GM21515 (cell line): ENCODE measurements around the gene CACNA1B.

ENCODE experiments used
- ATAC-seq: cut with Tn5 transposase; IDR thresholded peaks from one replicate; pipeline ENCODE4 v1.9.1; 2021; ENCODE audit not compliant: unreplicated experiment

Gene CACNA1B

GRCh38 chr9:137978262-137978714 is 100.7 kb downstream of the CACNA1B start:
- no peak for ATAC-seq

DNA sequence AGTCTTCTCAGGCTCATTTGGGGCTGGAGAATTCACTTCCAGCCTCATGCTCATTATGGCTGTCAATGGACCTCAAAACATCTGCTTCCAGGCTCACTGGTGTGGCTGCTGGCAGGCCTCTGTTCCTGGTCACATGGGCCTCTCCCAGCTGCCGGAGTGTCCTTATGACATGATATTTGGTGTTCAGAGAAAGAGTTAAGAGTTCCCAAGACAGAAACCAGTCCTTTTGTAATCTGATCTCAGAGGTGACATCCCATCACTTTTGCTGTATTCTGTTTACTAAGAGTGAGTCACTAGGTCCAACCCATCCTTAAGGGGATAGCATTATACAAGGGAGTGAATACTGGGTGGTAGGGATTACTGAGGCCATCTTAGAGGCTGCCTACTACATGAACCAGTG is 104.6 kb downstream of the CACNA1B start:
- no peak for ATAC-seq

- no peak for ATAC-seq
These were observed 106.4 kb downstream of the CACNA1B start for GRCh38 chr9:137984005-137984404.

DNA sequence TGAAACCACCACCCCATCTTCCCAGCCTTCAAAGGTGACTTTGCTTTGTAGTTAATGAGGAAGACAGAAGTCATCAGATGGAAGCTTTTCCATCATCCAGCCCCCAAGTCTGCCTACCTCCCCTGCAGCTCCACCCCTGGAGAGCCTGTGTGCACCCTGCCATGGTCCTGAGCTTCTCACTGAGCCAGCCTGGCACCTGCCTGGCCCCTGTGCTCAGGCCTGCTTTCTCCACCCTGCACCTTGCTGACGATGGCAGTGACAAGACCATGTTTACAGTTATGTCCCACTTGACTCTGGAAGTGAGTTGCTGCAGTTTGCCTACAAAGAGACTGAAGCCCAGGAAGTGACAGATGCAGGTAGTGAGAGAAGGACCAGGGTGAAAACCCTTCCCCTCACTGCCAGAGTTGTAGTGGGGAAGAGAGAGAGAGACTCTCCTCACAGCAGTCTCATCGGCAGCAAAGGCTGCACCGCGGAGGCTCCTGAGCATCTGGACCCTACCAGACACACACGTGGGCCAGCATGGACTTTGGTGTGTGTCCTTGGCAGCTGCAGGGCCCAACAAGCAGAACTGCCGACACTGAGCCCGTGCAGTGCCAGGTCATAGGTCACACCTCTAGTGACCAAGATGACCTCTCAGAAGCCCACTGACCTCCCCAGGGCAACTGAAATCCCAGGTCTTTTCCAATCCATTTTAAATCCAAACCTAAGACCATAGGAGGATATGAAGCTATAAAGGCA is 107.1 kb downstream of the CACNA1B start:
- no peak for ATAC-seq

GRCh38 chr9:137985637-137986071 is 108.1 kb downstream of the CACNA1B start:
- ATAC-seq, result no peak

GRCh38 chr9:137986268-137987099 is 108.9 kb downstream of the CACNA1B start:
- ATAC-seq, result no peak

- ATAC-seq, result no peak
These were observed 109.9 kb downstream of the CACNA1B start for GRCh38 chr9:137987244-137988030.

- ATAC-seq, result no peak
These were observed 110.5 kb downstream of the CACNA1B start for GRCh38 chr9:137988051-137988450.

GRCh38 chr9:137988701-137989100 is 111.1 kb downstream of the CACNA1B start:
- ATAC-seq, result no peak

DNA sequence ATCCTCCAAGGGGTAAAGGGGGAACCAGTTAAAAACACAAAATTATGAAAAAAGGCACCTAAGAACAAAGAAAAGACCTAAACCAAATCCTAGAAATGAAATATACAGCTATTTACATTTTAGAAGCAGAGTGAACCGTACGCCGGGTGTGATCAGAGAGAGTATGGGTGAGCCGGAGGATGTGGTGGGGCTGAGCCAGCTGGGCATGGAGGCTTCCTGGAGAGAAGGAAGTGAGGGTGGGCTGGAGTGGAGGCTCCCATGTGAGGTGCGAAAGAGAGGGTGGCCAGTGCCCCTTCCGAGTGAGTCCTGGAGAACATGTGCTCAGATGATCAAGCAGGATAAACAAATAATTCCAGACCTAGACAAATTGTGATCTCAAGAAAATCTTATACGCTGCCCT is 111.6 kb downstream of the CACNA1B start:
- no peak for ATAC-seq

DNA sequence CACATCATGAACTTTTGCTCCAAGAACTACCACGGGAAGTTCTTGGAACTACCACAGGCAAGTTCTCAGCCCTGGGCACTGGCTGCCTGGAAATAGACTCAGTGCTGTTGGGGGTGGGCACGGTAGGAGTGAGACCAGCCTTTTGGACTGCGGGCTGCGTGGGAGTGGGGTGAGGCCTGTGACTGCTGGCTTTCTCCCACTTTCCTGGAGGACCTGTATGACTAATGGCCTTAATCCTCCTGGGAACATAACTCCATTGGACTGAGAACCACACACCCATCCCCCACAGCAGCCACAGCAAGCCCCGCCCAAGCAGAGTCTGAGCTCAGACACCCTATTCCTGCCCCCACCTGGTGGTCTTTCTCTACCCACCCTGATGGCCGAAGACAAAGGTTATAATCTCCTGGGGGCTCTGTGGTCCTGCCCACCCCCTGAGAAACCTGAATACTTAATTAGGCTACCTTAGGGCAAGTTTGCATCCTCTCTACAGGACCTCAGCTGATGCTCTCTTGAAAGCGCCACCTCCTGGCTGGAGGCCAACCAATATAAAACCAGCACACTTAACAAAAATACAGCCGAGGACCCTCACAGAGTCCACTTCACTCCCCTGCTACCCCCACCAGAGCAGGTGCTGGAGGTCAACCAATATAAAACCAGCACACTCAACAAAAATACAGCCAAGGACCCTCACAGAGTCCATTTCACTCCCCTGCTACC is 112.6 kb downstream of the CACNA1B start:
- no peak for ATAC-seq

- no peak for ATAC-seq
These were observed 126.1 kb downstream of the CACNA1B start for GRCh38 chr9:138003485-138004190.

GRCh38 chr9:138006576-138007233 is 129.1 kb downstream of the CACNA1B start:
- ATAC-seq, result no peak

DNA sequence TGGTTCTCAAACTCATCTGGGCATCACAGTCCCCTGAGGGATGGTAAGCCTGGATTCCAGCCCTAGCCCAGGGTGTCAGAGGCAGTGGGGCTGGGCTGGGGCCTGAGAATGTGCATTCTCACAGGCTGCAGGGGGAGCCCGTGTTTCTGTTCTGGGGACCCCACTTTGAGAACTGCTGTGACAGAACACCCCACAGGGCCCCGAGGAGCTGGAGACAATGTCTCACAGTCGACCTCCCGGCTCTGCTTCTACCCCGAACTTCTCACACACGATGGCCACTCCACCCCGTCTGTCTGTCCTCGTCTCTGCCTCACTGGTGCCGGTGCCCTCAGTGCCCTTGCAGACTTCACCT is 130.0 kb downstream of the CACNA1B start:
- ATAC-seq, result no peak

GRCh38 chr9:138007918-138008841 is 130.6 kb downstream of the CACNA1B start:
- ATAC-seq, result no peak

DNA sequence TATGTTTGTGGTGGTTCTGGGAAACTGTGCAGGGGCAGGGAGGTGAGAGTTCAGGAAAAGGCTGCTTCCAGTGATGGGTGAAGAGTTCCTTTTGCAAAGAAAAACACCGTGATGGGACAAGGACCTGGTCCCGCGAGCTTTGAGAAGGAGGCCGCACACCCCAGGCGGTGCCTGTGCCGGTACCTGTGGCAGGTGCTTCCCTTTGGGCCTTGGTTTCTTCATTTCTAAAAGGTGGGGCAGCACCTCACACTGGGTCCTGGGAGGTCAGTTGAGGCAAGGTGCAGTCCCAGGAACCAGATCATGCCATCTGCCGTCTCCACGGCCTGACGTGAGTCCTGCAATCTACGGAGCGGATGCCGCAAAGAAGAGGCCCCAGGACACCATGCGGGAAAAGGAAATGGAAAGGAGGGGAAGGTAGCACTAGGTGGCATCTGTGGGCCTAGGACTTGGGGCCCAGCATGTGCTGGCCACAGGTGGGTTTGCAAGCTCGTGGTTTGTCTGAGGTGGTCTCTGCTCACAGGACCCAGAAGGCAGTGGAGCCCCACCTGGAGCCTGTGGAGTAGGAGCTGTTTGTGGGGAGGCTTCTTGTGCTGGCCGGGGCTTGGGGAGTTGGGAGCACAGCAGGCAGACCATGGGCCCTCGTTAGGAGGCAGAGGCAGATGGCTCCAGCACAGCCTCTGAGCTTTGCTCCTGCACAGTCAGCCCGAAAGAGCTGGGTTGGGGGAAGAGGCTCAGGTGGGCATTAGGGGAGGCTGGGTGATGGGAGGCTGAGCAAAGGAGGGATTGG is 131.6 kb downstream of the CACNA1B start:
- ATAC-seq, result no peak

DNA sequence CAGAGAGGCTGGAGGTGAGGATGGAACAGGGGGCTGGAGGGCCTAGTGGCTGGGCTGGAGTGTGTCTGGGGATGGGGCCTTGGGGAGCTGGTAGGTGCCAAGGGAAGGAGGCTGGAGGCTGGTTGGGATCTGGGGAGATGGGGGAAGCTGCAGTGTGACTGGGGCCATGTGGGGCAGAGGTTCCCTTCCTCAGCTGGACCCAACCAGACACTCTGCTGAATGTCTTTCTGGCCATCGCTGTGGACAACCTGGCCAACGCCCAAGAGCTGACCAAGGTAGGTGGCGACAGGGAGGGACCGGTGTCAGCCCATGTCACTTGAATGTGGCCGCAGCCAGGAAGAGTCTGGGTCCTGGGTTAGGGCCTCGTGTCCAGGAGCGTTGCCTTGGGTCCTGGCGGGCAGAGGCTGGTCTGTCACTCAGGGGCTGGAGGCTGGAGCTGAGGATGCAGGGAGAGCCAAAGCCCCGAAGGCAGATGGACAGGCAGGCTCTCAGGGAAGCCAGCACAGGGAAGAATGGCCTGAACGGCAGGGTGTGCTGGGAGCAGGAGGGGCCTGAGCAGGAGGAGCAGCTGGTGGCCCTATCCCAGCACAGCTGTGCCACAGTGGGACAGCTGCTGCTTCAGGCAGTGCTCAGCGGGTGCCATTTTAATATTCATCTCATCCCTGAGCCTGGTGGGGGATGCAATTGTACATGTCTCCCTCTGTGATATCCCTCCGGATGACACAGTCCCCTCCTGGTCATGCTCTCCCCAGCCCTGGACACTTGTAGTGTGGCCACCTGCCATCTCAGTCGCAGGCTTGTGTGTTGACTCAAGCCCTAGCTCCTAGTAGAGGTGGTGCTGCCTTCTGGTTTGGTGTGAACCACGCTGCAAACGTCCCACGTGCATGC is 132.5 kb downstream of the CACNA1B start:
- ATAC-seq, result no peak
